GM19025 (cell line): Measurements from ENCODE around the gene TACC2.

ENCODE experiments used
- ATAC-seq: cut with Tn5 transposase; IDR thresholded peaks from one replicate; pipeline ENCODE4 v1.9.1; 2021; ENCODE audit warnings: mild to moderate bottlenecking, low read depth, moderate library complexity; ENCODE audit not compliant: unreplicated experiment

The TACC2 gene

DNA sequence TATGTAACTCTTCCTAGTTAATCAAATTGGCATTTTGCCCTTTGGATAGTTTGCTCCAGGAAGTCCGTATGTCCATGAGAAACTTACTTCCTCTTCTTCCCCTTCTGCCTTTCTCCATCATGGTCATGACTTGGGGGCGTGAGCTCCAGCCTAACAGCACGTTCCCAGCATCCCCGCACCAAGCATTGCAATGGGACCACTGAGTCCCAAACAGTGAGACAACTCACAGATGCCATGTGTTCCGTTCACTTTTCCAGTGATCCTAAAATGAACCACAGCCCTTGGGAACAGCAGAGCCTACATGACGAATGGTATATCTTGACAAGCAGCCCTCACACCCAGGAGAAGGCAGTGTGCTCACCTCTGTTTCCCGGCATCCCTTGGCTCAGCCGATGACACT lies 292.8 kb downstream of the TACC2 start:
- ATAC-seq: no peak

GRCh38 chr10:122282253-122282671 lies 293.3 kb downstream of the TACC2 start:
- no peak for ATAC-seq

GRCh38 chr10:122282909-122283308 lies 293.9 kb downstream of the TACC2 start:
- no peak for ATAC-seq

- no peak for ATAC-seq
These were observed 296.8 kb downstream of the TACC2 start for GRCh38 chr10:122285506-122286444.

- no peak for ATAC-seq
These were observed 297.9 kb downstream of the TACC2 start for GRCh38 chr10:122286867-122287266.

GRCh38 chr10:122287570-122287969 lies 298.6 kb downstream of the TACC2 start:
- ATAC-seq: no peak

DNA sequence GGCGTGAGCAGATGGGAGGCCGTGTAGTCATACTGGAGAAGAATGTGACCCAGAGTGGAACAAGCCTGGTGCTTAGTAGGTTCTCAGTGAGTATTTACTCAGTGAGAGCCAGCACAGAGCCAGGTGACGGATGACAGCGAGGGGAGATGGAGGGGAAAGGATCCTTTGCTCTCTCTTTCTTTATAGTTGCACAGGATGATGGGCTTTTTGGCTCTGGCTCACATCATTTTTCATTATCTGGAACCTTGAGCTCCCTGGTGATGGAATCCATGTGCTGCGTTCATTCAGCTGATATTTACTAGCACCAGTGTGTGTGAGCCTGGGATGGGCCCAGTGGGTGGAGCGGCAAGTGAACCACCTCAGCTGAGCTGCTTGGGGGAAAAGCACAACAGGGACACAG lies 299.3 kb downstream of the TACC2 start:
- no peak for ATAC-seq

- ATAC-seq: no peak
These were observed 300.0 kb downstream of the TACC2 start for GRCh38 chr10:122288917-122289316.

DNA sequence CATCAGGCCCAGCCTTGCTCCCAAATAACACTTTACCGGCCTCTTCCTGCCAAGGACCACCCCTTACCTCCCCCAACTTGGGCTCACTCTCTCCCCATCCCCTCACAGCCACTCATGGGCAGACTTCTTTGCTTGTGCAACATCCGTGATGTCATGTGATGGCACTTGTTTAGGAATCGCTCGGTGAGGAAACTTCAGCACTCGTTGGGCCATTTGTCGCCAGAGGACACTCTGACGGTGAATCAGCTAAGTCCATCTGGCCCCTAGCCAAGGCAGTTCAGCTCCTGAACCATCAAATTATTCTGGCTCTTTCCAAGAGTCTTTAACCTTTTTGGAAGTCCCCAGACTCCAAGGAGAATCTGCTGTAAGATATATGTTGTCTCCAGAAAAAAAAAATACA lies 301.4 kb downstream of the TACC2 start:
- ATAC-seq: no peak

GRCh38 chr10:122290833-122291532 lies 302.0 kb downstream of the TACC2 start:
- no peak for ATAC-seq

DNA sequence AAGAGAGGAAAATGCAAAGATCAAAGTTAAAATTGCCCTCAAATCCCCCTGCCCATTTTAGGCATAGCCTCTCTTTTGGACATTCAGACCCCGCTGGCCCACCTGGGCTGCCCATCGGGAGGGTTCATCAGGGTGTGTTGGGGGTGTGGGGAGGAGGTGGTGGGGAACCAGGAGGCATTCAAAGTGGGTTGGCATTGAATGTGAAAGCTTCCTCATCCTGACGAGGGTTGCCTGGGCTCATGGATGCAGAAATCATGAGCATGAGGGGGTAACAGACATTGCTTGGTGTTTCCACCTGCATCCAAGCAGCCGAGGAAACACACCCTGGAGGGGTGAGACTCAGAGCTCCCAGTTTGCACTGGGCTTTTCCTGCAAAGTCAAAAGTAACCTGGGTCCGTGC lies 302.8 kb downstream of the TACC2 start:
- ATAC-seq: no peak

DNA sequence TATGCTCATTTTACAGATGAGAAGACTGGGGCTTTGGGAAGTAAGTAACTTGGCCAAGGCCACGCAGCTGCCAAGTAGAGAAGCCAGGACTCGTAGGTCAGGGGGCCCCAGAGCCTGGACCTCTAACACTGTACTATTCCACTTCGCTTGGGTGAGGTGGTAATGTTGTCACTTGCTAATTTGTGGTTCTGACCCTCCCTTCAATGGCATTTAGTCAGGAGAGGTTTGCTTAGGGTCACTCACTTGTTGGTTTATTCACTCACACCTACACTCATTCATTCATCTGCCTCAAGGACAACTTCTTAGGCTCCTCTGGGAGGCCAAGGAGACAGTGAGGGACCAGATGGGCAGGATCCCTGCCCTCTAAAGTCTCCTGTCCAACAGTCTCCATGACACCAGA lies 303.4 kb downstream of the TACC2 start:
- ATAC-seq: no peak

GRCh38 chr10:122293156-122293960 lies 304.4 kb downstream of the TACC2 start:
- no peak for ATAC-seq

DNA sequence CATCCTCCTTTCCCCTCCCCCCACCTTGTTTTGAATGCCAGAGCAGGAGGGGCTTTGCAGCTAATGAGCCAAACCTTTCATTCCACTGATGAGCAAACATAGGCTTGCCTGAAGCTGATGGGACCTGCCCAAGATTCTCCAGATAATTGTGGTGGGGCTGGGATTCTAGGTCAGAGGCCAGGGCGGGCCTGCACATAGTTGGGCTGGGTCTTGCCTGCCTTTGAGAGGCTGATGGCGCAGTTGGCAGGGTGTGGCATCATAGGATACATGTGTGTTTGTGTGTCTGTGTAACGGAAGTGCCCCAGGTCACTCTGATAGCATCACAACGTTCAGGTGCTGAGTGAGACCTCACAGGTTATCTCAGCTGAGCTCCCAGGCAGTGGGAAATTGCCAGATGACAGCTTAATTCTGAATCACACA lies 305.0 kb downstream of the TACC2 start:
- ATAC-seq: no peak

- no peak for ATAC-seq
These were observed 305.8 kb downstream of the TACC2 start for GRCh38 chr10:122294511-122295450.

GRCh38 chr10:122295451-122295809 lies 306.5 kb downstream of the TACC2 start:
- no peak for ATAC-seq

DNA sequence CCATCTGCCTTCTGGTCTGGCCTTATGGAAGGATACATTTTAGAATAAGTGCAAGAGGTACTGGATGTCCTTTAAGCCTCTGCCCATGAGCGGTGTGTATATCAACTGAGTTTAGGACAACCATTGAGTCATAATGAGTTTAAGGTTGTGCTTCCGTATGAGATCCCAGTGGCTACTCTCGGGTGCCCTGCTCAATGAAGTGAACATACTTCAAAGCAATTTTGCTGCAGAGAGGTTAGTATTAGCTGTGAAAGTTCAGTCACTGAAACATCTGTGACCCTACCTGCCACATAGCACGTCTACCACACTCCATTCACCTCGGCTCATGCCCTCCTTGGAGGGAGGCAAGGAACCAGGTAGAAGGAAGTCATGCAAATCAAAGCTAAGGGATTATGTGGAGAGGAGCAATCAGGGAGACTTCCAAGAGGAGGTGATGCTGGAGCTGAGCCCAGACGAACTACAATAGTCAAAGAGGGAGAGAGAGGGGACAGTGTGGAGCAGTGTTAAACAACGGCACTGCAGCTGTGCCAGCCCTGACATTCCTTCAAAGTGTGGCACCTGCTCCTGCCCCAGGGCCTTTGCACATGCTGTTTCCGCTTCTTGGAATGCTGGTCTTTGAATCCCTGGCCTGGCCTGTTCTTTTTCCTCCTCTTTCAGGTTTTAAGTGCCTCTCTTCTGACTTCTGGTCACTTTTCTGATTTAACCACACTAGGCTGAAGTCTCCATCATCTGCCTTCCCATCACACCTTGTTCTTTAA lies 307.6 kb downstream of the TACC2 start:
- no peak for ATAC-seq

DNA sequence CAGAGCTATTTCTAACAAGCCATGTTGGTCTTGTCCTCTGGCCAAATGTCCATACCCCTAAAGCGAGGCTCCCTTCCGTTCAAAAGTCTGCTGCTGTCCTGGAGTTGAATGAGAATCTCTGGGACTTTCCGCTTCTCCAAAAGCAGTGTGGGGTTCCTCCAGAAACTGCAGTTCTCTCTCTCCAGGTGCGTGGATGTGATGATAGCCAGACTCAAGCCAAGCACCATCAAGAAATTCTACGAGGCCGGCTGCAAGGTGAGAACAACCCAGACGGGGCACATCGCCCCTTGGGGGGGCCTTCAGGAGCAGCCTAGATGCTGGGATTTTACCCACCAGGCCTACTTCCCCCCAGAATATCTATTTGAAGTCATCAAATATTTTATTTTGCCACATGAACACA lies 308.6 kb downstream of the TACC2 start:
- ATAC-seq: no peak

DNA sequence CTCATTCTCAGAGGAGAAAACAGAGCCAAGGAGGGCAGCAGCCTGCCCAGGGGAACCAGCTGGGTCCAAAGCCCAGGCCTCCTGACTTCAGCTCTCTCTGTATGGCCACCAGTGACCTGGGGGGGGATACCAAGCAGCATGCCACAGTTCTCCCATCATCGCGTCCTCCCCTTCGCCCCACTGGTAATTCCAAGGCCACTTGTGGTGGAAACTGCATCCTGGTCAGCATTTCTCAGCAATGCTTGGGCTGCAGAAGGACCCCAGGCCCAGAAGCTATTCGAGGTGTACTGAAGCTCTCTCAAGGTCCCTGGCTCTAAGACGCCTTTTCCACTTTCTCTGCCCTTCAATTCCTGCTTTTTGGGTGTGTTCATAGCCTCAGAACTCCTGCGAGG lies 309.2 kb downstream of the TACC2 start:
- ATAC-seq: no peak
